ENCODE data around the gene TTLL6. TPM values are rescaled to one million over a fixed set of nuclear protein-coding genes. Genes with fewer than 3 reads are reported as not detected.

The TTLL6 gene
- polyA plus RNA-seq (2013, experiment 1 of 2) = 0.70 TPM
- polyA plus RNA-seq (2013, experiment 2 of 2) = 1.4 TPM

DNA sequence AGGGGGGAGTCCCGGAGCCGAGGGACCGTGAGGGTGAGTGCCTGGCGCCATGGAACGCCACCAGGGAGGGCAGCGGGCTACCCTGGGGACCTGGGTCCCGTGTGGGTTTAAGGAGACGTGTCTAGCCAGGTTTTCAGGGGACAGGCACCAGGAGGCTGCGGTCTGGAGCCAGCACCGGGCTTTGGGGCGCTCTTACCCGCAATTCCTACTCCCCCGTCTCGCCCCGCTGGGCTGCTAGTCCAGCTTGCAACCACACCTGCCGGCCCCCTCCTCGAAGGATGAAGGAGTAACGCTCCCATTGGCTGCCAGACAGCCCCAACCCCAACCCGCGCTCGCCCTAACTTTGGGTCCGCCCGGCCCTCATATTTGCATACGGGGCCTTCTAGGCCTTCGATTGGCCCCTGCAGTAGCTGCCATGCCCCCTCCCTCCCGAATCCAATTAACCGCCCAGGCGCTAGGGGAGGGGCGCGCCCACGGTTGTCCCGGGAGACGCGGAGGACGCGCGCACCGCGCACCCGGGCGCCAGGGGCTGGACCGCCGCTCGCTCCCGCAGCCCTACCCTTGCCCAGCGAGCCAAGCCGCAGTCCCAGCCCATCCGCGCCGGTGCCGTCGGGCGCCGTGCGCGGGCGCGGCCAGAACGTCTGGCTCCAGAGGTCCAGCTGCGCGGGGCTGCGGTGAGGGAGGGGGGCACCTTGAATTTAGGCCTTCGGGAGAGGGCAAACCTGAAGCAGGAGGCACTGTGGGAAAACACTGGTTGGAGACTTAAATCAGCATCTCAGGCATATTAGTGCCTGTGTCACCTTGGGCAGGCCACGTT is at the start of gene TTLL6:
Gene TTLL6, minus strand, starts transcription at position 456 of the 817 bp plus-strand sequence. Its CDS starts 157 bp downstream, at position 299.
- H3K4me3 ChIP-seq (ENCODE audit: low read length) = peak within 1 kb of the TSS; percentile 90
- H3K27me3 ChIP-seq (ENCODE audit: insufficient read depth, low read length) = peaks cover 18% of the 10 kb centered on the region
- no peaks in the 10 kb centered on the region for H3K36me3 ChIP-seq (ENCODE audit: insufficient read depth, low read length)
- H3K27ac ChIP-seq (ENCODE audit: low read depth, low read length) = peak within 1 kb of the TSS; percentile 84; the same call in 1 of the 2 replicates
- H3K9me3 ChIP-seq (ENCODE audit: insufficient read depth, low read depth, low read length) = no peaks in the 10 kb centered on the region
- H3K4me1 ChIP-seq (ENCODE audit: insufficient read depth, low read length) = peaks cover 18% of the 10 kb centered on the region
- 1% methylated on average over 64 of the region's 64 CpGs for WGBS
- H3K9ac ChIP-seq (ENCODE audit: low read depth, low read length) = peak within 1 kb of the TSS; percentile 78

- H3K4me3 ChIP-seq (ENCODE audit: low read length) = no peak overlapping the region
- WGBS = 95% methylated on average over 4 of the region's 4 CpGs
- no peaks in the 10 kb centered on the region; the same call in 1 of the 2 replicates for H3K36me3 ChIP-seq (ENCODE audit: insufficient read depth, low read length)
- H3K9me3 ChIP-seq (ENCODE audit: insufficient read depth, low read depth, low read length) = no peaks in the 10 kb centered on the region
- no peaks in the 10 kb centered on the region for H3K27me3 ChIP-seq (ENCODE audit: insufficient read depth, low read length)
- H3K9ac ChIP-seq (ENCODE audit: low read depth, low read length) = no peak overlapping the region
- H3K27ac ChIP-seq (ENCODE audit: low read depth, low read length) = no peak overlapping the region
- no peaks in the 10 kb centered on the region for H3K4me1 ChIP-seq (ENCODE audit: insufficient read depth, low read length)
These were observed 43.4 kb upstream of the TTLL6 start for GRCh38 chr17:48860456-48860855.

GRCh38 chr17:48860034-48860433 is 43.0 kb upstream of the TTLL6 start:
- WGBS = over 99% methylated on average over 3 of the region's 3 CpGs
- Histone ChIP-seq H3K4me1 (ENCODE audit: insufficient read depth, low read length) (no peaks in the 10 kb centered on the region), H3K9me3 (ENCODE audit: insufficient read depth, low read depth, low read length) (no peaks in the 10 kb centered on the region), H3K27ac (ENCODE audit: low read depth, low read length) (no peak overlapping the region), H3K36me3 (ENCODE audit: insufficient read depth, low read length) (no peaks in the 10 kb centered on the region; the same call in 1 of the 2 replicates), H3K9ac (ENCODE audit: low read depth, low read length) (no peak overlapping the region), H3K27me3 (ENCODE audit: insufficient read depth, low read length) (no peaks in the 10 kb centered on the region), H3K4me3 (ENCODE audit: low read length) (no peak overlapping the region)

GRCh38 chr17:48856122-48856821 is 39.2 kb upstream of the TTLL6 start:
- 94% methylated on average over 2 of the region's 3 CpGs for WGBS
- H3K27me3 ChIP-seq (ENCODE audit: insufficient read depth, low read length) = no peaks in the 10 kb centered on the region
- peaks cover 16% of the 10 kb centered on the region; the same call in 1 of the 2 replicates for H3K36me3 ChIP-seq (ENCODE audit: insufficient read depth, low read length)
- H3K4me1 ChIP-seq (ENCODE audit: insufficient read depth, low read length) = no peaks in the 10 kb centered on the region
- no peak overlapping the region for H3K27ac ChIP-seq (ENCODE audit: low read depth, low read length)
- H3K9ac ChIP-seq (ENCODE audit: low read depth, low read length) = no peak overlapping the region
- no peak overlapping the region for H3K4me3 ChIP-seq (ENCODE audit: low read length)
- H3K9me3 ChIP-seq (ENCODE audit: insufficient read depth, low read depth, low read length) = no peaks in the 10 kb centered on the region

DNA sequence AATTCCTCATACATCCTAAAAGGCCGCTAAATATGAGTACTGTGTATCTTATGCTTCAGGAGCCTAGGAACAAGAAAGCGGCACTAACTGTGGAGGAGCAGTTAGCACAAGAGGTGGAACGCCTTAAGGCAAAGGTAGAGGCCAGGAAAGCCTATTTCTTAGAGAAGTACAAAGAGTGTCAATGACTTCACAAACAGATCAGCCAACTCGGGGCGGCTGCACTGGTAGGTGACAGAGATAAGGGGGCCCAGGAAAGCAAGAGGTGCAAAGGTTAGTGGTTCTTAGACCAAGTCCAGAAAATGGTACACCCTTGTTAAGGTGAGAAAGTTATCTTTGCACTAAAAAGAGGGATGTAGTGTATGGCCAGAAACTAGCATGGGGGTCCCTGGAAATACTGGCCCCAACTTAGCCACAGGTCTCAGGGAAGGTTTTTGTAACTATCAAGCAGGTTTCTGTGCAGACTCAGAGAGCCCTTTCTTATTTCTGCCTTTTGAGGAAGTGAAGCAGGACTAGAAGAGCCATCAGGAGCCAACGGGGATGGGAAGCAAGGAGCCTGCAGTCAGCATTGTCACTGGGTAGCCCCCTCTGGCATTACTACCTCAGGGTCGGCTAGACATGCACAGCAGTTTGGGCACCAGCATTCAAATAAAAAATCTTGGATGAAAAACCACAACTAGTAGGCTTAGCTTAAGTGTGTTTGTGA is 37.9 kb upstream of the TTLL6 start:
- Histone ChIP-seq H3K36me3 (ENCODE audit: insufficient read depth, low read length) (peaks cover 23% of the 10 kb centered on the region; the same call in 1 of the 2 replicates), H3K4me1 (ENCODE audit: insufficient read depth, low read length) (no peaks in the 10 kb centered on the region)
- WGBS = 88% methylated on average over 7 of the region's 7 CpGs

GRCh38 chr17:48850792-48851323 is 33.8 kb upstream of the TTLL6 start:
- no peaks in the 10 kb centered on the region for H3K9me3 ChIP-seq (ENCODE audit: insufficient read depth, low read depth, low read length)
- no peak overlapping the region for H3K27ac ChIP-seq (ENCODE audit: low read depth, low read length)
- H3K36me3 ChIP-seq (ENCODE audit: insufficient read depth, low read length) = peaks cover 34% of the 10 kb centered on the region
- 91% methylated on average over 4 of the region's 4 CpGs for WGBS
- H3K9ac ChIP-seq (ENCODE audit: low read depth, low read length) = no peak overlapping the region
- no peaks in the 10 kb centered on the region for H3K27me3 ChIP-seq (ENCODE audit: insufficient read depth, low read length)
- no peaks in the 10 kb centered on the region for H3K4me1 ChIP-seq (ENCODE audit: insufficient read depth, low read length)
- H3K4me3 ChIP-seq (ENCODE audit: low read length) = no peak overlapping the region

More for the DNA sequence above, 37.9 kb upstream of the TTLL6 start:
- H3K27ac ChIP-seq (ENCODE audit: low read depth, low read length) = no peak overlapping the region
- no peak overlapping the region for H3K9ac ChIP-seq (ENCODE audit: low read depth, low read length)
- no peaks in the 10 kb centered on the region for H3K9me3 ChIP-seq (ENCODE audit: insufficient read depth, low read depth, low read length)
- H3K4me3 ChIP-seq (ENCODE audit: low read length) = no peak overlapping the region
- H3K27me3 ChIP-seq (ENCODE audit: insufficient read depth, low read length) = no peaks in the 10 kb centered on the region

- H3K27ac ChIP-seq (ENCODE audit: low read depth, low read length) = no peak overlapping the region
- no peaks in the 10 kb centered on the region for H3K4me1 ChIP-seq (ENCODE audit: insufficient read depth, low read length)
- H3K36me3 ChIP-seq (ENCODE audit: insufficient read depth, low read length) = peaks cover 5% of the 10 kb centered on the region; the same call in 1 of the 2 replicates
- H3K4me3 ChIP-seq (ENCODE audit: low read length) = no peak overlapping the region
- H3K27me3 ChIP-seq (ENCODE audit: insufficient read depth, low read length) = no peaks in the 10 kb centered on the region
- H3K9me3 ChIP-seq (ENCODE audit: insufficient read depth, low read depth, low read length) = no peaks in the 10 kb centered on the region
- WGBS = 91% methylated on average over 6 of the region's 6 CpGs
- H3K9ac ChIP-seq (ENCODE audit: low read depth, low read length) = no peak overlapping the region
These were observed 26.3 kb upstream of the TTLL6 start for GRCh38 chr17:48843187-48843900.

DNA sequence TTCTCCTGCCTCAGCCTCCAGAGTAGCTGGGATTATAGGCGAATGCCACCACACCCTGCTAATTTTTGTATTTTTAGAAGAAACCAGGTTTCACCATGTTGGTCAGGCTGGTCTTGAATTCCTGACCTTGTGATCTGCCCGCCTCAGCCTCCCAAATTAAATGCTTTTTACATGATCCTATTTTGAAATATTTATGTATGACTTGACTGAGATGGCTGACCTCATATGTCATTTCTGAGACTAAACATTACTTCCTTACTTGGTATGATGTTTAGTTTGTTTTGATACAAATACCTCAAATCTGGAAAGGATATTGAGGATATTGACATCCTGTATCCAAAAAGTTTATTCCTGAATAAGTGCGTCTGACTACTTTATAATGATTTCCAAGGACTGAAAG is 25.7 kb upstream of the TTLL6 start:
- Histone ChIP-seq H3K27me3 (ENCODE audit: insufficient read depth, low read length) (no peaks in the 10 kb centered on the region), H3K9me3 (ENCODE audit: insufficient read depth, low read depth, low read length) (no peaks in the 10 kb centered on the region), H3K4me1 (ENCODE audit: insufficient read depth, low read length) (no peaks in the 10 kb centered on the region), H3K27ac (ENCODE audit: low read depth, low read length) (no peak overlapping the region), H3K36me3 (ENCODE audit: insufficient read depth, low read length) (0 out of 2 replicates have a peak, but pooled peaks cover 3% of the 10 kb centered on the region), H3K4me3 (ENCODE audit: low read length) (no peak overlapping the region), H3K9ac (ENCODE audit: low read depth, low read length) (no peak overlapping the region)
- WGBS = 97% methylated on average over 2 of the region's 3 CpGs

DNA sequence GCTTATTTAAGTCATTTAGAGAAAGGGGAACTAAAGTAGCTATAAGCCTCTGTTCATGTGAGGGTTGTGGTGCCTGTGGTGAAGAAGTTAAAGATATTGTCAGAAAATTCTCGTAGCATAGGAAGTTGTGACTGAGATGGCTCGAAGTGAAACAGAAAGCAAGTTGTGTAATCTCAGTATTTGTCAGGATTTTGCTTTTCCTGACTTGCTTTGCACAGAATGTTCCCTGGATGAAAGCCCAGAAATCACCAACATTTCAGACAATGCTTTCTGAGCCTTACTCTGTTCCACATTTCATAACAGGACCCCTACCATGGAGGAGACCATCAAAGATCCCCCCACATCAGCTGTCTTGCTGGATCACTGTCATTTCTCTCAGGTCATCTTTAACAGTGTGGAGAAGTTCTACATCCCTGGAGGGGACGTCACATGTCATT is 24.4 kb upstream of the TTLL6 start:
- Histone ChIP-seq H3K36me3 (ENCODE audit: insufficient read depth, low read length) (0 out of 2 replicates have a peak, but pooled peaks cover 3% of the 10 kb centered on the region), H3K27me3 (ENCODE audit: insufficient read depth, low read length) (no peaks in the 10 kb centered on the region), H3K9me3 (ENCODE audit: insufficient read depth, low read depth, low read length) (no peaks in the 10 kb centered on the region), H3K9ac (ENCODE audit: low read depth, low read length) (no peak overlapping the region), H3K4me1 (ENCODE audit: insufficient read depth, low read length) (no peaks in the 10 kb centered on the region), H3K27ac (ENCODE audit: low read depth, low read length) (no peak overlapping the region), H3K4me3 (ENCODE audit: low read length) (no peak overlapping the region)
- WGBS = 93% methylated on average over 3 of the region's 3 CpGs

- 0 out of 2 replicates have a peak, but pooled peaks cover 3% of the 10 kb centered on the region for H3K36me3 ChIP-seq (ENCODE audit: insufficient read depth, low read length)
- H3K9me3 ChIP-seq (ENCODE audit: insufficient read depth, low read depth, low read length) = no peaks in the 10 kb centered on the region
- H3K27ac ChIP-seq (ENCODE audit: low read depth, low read length) = no peak overlapping the region
- no peak overlapping the region for H3K4me3 ChIP-seq (ENCODE audit: low read length)
- WGBS = 84% methylated on average over 3 of the region's 3 CpGs
- no peaks in the 10 kb centered on the region for H3K27me3 ChIP-seq (ENCODE audit: insufficient read depth, low read length)
- H3K4me1 ChIP-seq (ENCODE audit: insufficient read depth, low read length) = no peaks in the 10 kb centered on the region
- no peak overlapping the region for H3K9ac ChIP-seq (ENCODE audit: low read depth, low read length)
These were observed 23.4 kb upstream of the TTLL6 start for GRCh38 chr17:48840441-48840840.
